IPS-NIHi7 (cell line): ENCODE data around the gene IQCE.
A peak's percentile ranks its signal among the peaks of the same experiment; 100 is the strongest.

Experiments
- DNase-seq: peaks from one replicate; pipeline ENCODE4 v3.0.0; 2012; ENCODE audit warnings: mixed read lengths; ENCODE audit errors: extremely low spot score

The IQCE gene

GRCh38 chr7:2634267-2635145, 75.7 kb downstream of the IQCE start:
- no peak for DNase-seq

- DNase-seq: no peak
These were observed 76.4 kb downstream of the IQCE start for GRCh38 chr7:2635148-2635668.

GRCh38 chr7:2635810-2636701, 77.3 kb downstream of the IQCE start:
- no peak for DNase-seq

- DNase-seq: no peak
These were observed 78.3 kb downstream of the IQCE start for GRCh38 chr7:2637066-2637471.

GRCh38 chr7:2637505-2638223, 78.9 kb downstream of the IQCE start:
- DNase-seq: no peak

- DNase-seq: no peak
These were observed 79.6 kb downstream of the IQCE start for GRCh38 chr7:2638224-2638991.

GRCh38 chr7:2639181-2639681, 80.5 kb downstream of the IQCE start:
- no peak for DNase-seq

- no peak for DNase-seq
These were observed 81.1 kb downstream of the IQCE start for GRCh38 chr7:2639695-2640481.

GRCh38 chr7:2640482-2640830, 81.7 kb downstream of the IQCE start:
- DNase-seq: no peak

GRCh38 chr7:2640846-2641316, 82.1 kb downstream of the IQCE start:
- DNase-seq: no peak

GRCh38 chr7:2641406-2642393, 82.9 kb downstream of the IQCE start:
- DNase-seq: peak; percentile 78

- DNase-seq: no peak
These were observed 84.8 kb downstream of the IQCE start for GRCh38 chr7:2643386-2644219.

- DNase-seq: no peak
These were observed 85.4 kb downstream of the IQCE start for GRCh38 chr7:2644220-2644561.

- no peak for DNase-seq
These were observed 85.9 kb downstream of the IQCE start for GRCh38 chr7:2644562-2645273.

GRCh38 chr7:2645274-2645868, 86.6 kb downstream of the IQCE start:
- no peak for DNase-seq

- no peak for DNase-seq
These were observed 87.5 kb downstream of the IQCE start for GRCh38 chr7:2646336-2646679.
